ACHN (cell line): Measurements from ENCODE around the gene FLNA.

ENCODE experiments used
- DNase-seq: peaks from one replicate; pipeline ENCODE4 v3.0.0-alpha.2; 2015
- in situ Hi-C: cut with HindIII; loops from 2 replicates; pipeline ENCODE4 v1.10.0; 2017; ENCODE audit warnings: low sequenced_read_pairs, low pct_ligation_motif_present, low pct_unique_long_range_greater_than_20kb

The FLNA gene

GRCh38 chrX:154380787-154381186 is 6.4 kb upstream of the FLNA start:
- in situ Hi-C loops, result no loop called here
- no peak for DNase-seq

GRCh38 chrX:154380153-154380552 is 5.7 kb upstream of the FLNA start:
- DNase-seq, result no peak
- in situ Hi-C loops, result no loop called here

GRCh38 chrX:154379569-154379951 is 5.1 kb upstream of the FLNA start:
- in situ Hi-C loops, result no loop called here
- DNase-seq, result no peak

- in situ Hi-C loops, result no loop called here
- peak; percentile 90 for DNase-seq
Measured at GRCh38 chrX:154378799-154379568, 4.5 kb upstream of the FLNA start, which contains the start of gene EMD. EMD (plus strand) TSS chrX:154379295; CDS start chrX:154379485, 190 bp downstream.

DNA sequence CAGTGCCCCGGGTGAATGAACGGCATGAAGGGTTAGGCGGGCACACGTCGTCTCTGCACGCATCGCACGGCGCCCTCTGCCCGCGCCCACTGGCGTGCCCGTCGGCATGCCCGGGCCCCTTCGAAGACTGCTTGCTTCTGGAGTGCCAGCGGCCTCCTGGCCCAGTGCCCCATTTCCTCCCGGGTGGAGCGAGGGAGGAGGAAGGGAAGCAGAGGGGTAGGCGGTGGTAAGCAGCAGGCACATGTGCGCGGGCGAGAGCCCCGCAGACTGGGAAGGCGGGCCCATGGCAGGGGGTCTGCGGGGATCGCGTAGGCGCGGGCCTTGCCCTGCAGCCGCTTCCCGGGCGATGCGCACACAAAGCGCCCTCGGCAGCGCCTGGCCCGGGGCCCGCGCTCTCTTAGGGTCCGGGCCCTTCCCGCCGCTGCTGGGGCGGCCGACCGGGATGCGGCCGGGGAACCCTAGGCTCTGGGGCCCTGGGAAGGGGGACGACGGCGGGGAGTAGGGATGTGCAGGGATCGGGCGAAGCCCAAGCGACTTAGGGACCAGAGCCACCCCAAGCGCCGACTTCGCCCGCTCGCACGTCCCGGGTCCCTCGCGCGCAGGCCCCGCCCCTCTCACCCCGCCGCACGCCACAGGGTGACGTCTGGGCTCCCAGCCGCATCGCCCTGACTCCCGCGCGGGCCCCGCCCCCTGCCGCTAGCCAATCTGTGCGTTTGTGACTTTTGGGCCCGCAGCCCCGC is 3.8 kb upstream of the FLNA start:
- in situ Hi-C loops, result no loop called here
- peak; percentile 49 for DNase-seq

- in situ Hi-C loops, result no loop called here
- no peak for DNase-seq
Measured at GRCh38 chrX:154376774-154377173, 2.3 kb upstream of the FLNA start.

DNA sequence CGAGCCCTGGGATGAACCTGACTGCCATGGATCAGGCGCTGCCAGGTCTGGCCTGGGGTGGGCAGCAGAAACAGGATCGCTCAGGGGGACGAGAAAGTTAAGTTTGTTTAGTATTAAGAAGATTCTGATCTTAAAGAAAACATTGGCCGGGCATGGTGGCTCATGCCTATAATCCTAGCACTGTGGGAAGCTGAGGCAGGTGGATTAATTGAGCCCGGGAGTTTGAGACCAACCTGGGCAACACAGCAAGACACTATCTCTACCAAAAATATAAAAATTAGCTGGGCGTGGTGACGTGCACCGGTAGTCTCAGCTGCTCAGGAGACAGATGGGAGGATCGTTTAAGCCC is 696 bp upstream of the FLNA start:
- in situ Hi-C loops, result no loop called here
- DNase-seq, result no peak

DNA sequence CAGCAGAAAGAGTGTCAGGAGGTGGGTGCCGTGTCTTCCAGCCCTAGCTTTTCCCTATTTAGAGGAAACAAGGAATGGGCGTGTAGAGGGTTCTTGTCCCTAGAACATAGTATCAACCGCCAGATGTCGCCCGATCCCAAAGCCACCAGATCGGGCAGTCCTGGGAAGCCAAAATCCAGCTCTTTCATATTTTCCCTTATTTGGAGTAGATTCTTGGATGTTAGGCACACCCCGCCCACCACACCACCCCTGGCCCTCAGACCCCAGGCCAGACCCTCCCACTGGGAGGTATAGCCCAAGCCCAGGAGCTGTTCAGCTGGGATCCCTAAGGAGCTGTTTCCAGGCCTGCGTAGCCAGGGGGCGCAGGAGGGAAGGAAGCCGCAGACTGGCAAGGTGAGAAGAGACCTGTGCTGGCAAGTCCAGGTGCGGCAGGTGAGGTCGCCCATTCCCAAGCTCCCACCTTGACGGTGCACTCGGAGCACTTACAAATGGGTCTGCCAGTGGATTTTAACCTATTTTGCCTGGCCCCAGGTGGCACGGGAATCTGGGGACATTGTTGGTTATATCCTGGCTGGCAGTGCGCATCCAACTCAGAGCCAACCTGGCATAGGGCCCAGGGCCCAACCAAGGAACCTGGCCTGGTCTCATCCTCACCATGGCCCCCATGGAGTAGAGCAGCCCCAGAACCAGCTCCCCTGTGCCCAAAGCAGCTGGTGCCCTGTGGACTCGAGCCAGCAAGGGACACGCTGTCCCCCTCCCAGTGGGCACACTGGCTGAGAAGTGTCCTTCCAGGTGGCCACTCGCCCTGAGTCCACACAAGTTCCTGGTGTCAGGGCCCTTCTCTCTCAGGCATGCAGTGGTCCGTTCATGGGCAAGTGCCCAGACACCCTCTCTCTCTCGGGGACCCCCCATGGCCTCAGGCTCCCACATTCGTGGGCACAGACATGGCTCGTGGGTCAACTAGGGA is 811 bp downstream of the FLNA start:
- DNase-seq, result peak; percentile 74
- in situ Hi-C loops, result no loop called here

GRCh38 chrX:154372612-154373022 is 1.8 kb downstream of the FLNA start:
- in situ Hi-C loops, result no loop called here
- peak; percentile 75 for DNase-seq

GRCh38 chrX:154371789-154372300 is 2.6 kb downstream of the FLNA start:
- DNase-seq, result no peak
- in situ Hi-C loops, result no loop called here

DNA sequence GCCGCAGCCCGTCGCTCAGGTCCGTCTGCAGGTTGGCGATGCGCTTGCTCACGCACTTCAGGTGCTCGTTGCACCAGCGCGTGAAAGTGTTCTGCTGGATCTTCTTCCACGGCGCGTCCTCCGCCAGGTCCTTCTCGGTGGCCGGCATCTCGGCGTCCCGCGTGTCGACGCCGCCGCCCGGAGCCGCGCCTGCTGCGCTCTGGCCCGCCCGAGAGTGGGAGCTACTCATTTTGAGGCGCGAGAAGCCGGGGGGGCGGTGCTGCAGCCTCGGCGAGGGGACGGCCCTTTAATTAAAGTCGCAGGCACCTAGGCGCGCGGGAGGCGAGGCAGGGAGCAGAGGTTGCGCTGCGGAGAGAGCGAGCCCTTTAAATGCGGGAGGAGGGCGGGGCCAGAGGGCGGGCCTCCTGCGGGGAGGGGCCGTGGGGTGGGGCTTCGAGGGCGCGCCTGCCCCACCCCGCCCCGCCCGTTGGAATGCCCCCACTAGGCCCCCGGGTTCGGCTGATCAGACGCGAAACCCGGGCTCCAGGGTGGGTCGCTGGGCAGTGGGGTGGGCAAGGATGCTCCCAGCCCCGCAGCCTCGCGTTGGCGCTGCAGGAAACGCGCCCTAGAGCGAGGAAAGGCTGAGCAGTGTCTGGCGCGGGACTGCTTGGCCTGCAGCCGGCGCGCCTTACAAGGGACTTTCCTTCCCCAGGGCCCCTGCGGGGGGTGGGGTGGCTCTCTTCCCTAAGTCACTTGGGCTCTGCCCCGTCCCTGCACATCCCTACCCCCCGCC is 3.2 kb downstream of the FLNA start:
- in situ Hi-C loops, result no loop called here
- peak; percentile 86 for DNase-seq

DNA sequence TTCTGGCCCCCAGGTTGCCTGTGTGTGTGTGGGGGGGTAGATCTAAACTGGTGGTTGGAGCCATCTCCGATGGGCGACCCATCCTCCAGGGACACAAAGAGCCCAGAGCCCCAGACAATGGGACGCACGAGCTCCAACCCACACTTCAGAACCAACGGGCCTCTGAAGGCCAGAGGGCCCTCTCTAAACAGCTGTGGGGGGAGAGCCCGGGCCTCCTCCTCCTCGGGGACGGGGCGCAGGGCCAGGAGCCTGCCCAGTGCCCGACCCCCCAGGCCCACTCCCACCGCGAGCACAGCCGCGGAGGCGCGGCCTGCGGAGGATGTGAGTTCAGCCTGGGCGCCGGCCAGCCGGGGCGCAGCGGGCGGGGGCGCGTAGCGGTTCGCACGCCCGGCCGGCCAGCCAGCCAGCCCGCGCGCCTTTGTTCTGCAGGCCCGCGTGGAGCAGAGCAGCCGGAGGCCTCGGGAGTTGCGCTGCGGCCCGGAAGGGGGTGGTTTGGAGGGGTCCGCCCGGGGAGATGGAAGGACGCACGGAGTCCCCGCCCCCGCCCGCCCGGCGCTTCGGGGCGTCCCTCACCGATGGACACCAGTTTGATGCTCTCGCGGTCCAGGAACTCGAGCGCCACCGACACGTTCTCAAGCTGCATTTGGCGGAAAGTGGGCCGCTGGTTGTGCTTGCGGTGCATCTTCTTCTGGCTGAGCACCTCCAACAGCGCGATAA is 4.0 kb downstream of the FLNA start:
- in situ Hi-C loops, result no loop called here
- no peak for DNase-seq

DNA sequence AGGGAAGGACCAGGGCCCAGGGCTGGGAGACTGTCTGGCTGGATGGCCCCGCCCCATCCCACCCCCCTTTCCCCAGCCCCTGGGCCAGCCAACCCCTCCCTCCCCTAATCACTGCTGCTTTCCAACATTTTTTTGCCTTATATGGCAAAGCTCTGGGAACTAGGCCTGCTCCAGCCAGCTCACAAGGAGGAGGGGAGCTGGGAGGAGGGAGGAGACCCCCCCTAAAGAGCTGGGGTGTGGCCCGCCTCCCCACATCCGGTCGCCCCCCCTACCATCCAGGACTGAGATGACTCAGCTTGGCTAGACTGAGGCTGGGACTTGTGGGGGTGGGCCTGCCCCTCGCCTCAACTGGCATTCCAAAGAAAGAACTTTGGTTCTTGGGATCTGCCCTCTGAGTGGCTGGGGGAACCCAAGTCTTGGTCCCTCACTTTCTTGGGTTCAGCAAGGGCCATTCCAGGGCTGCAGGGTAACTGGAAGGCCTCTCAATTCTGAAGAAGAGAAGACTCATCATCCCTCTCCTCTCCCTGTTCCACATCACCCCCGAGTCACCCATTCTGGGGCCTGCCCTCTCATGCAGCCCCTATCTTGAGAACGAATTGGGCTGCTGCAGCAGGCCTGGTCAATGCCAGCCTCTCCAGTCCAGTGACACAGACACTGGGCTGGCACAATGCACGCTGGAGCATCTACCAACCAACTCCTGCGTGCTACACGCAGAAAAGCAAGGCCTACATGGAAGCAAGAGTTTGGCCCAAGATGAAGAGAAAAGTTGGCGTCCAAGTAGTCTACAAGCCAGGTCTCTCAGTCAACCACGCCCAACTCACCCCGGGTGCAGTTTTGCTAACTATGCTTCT is 4.8 kb downstream of the FLNA start:
- peak; percentile 84 for DNase-seq
- in situ Hi-C loops, result no loop called here

DNA sequence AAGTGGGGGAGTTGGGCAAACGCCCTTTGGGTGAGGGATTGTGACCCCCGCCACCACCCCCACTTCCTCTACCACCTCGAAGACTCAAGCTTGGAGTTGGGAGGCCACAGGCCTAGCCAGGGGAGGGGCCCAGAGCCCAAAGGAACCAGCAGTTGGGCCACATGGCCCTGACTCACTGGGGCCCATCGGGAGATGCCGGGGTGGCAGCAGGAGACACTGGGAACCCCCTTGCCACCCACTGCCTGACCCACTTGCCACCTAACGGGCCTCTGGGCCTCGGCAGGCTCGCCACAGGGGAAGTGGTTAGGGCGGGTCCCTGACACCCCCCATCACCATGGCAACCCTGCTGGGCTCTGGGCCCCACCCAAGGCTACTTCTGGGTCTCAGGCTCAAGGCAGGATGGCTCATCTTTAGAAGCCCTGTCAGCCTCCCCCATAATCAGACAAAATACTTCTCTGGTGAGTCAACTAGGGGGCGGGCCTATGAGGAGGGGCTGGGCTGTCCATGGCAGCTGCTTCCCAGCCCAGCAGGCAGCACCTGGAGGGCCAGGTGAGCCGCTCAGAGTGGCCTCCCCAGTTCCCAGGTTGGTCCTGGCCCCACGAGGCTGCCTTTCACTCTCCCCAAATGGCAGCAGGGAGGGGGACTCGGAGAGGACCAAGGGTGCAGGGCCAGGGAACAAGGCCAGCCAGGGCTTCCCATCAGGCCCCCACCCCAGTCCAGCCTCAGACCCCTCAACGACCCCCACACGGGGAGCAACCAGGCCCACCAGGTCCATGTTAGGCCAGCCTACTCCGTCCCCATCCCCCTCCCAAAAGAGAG is 5.6 kb downstream of the FLNA start:
- in situ Hi-C loops, result no loop called here
- DNase-seq, result peak; percentile 70

DNA sequence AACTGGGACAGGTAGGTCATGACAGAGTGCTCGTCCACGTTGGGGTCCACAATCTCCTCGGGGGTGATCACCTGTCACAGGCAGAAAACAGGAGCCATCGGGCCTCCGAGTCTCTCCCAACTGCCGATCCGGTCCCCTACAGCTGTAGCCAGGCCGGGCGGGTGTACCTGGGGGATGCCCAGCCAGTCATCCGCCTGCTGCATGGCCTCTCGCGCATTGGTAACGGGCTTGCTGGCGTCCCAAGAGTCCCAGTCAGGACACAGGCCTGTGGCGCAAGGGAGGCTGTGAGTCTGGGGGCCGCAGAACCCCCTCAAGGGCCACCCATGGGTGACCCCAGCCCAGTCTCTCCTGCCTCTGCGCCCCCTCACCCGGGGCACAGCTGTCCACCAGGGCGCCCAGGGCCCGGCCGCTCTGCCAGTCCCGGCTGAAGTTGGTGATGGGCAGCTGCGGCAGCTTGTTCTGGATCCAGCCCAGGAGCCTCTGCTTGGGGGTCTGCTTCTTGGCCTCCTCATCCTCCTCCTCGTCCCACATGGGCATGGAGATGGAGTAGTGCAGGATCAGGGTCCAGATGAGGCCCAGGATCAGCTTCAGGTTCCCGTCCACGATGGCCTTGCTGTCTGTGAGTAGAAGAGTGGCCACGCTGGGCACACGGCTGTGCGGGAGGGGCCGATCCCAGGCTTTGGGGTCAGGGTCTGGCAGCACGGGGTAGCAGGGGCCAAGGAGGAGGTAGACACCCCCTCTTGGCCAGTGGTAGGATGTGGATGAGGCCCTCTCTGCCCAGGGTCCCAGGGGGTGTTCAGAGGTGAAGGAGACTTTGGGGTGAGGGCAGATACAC is 6.7 kb downstream of the FLNA start:
- no peak for DNase-seq
- in situ Hi-C loops, result no loop called here
